ENCODE measurements around the gene MAP3K6. TPM values are rescaled to one million over a fixed set of nuclear protein-coding genes. Genes with fewer than 3 reads are reported as not detected.

MAP3K6 gene
- total RNA-seq, 2 donors from 2014 or later = 78.6 to 85.6 TPM

GRCh38 chr1:27325286-27325685, 41.5 kb downstream of the MAP3K6 start:
- Histone ChIP-seq H3K36me3 (peaks cover 17% of the 10 kb centered on the region), H3K27me3 (replicated peaks; ENCODE audit: insufficient read depth) (no peaks in the 10 kb centered on the region), H3K27ac (no peak overlapping the region), H3K9me3 (no peaks in the 10 kb centered on the region), H3K4me1 (ENCODE audit: control insufficient read depth in 1 of 2, low read depth in 2 of 2) (peaks cover 13 to 35% of the 10 kb centered on the region in 2 donors), H3K4me3 (no peak overlapping the region)
- DNase-seq (ENCODE audit: low spot score) = no peak
- no peak for TF ChIP-seq CTCF (IDR thresholded peaks at IDR 0.05)
- no peak for ATAC-seq (ENCODE audit: insufficient number of reproducible peaks, low FRiP score, low read depth)

GRCh38 chr1:27322569-27323240, 44.1 kb downstream of the MAP3K6 start:
- Histone ChIP-seq H3K27ac (peak overlapping the region; percentile 74 to 89), H3K36me3 (peaks cover 17% of the 10 kb centered on the region), H3K9me3 (no peaks in the 10 kb centered on the region), H3K27me3 (replicated peaks; ENCODE audit: insufficient read depth) (no peaks in the 10 kb centered on the region), H3K4me3 (peak overlapping the region; percentile 91), H3K4me1 (ENCODE audit: control insufficient read depth in 1 of 2, low read depth in 2 of 2) (peaks cover 13 to 35% of the 10 kb centered on the region in 2 donors)
- ATAC-seq (ENCODE audit: insufficient number of reproducible peaks, low FRiP score, low read depth) (no peak), DNase-seq (ENCODE audit: low spot score) (no peak)
- no peak for TF ChIP-seq CTCF (IDR thresholded peaks at IDR 0.05)

GRCh38 chr1:27321813-27322568, 44.8 kb downstream of the MAP3K6 start, which contains the start of gene TMEM222:
TSS of gene TMEM222 (plus strand) at chr1:27322163. CDS start at chr1:27322198, 35 bp downstream.
- Histone ChIP-seq H3K27me3 (replicated peaks; ENCODE audit: insufficient read depth) (no peaks in the 10 kb centered on the region), H3K9me3 (no peaks in the 10 kb centered on the region), H3K36me3 (peaks cover 16% of the 10 kb centered on the region), H3K4me1 (ENCODE audit: control insufficient read depth in 1 of 2, low read depth in 2 of 2) (peaks cover 13 to 34% of the 10 kb centered on the region in 2 donors), H3K4me3 (peak within 1 kb of the TSS; percentile 91), H3K27ac (peak within 1 kb of the TSS; percentile 74 to 89)
- ATAC-seq (ENCODE audit: insufficient number of reproducible peaks, low FRiP score, low read depth) (peak; percentile 95), DNase-seq (ENCODE audit: low spot score) (peak; percentile 90)
- TF ChIP-seq CTCF (IDR thresholded peaks at IDR 0.05) = no peak

- H3K27ac ChIP-seq = no peak overlapping the region
- TF ChIP-seq CTCF (IDR thresholded peaks at IDR 0.05) = no peak
- H3K4me1 ChIP-seq (ENCODE audit: control insufficient read depth in 1 of 2, low read depth in 2 of 2) = peaks cover 9 to 15% of the 10 kb centered on the region in 2 donors
- no peaks in the 10 kb centered on the region for H3K36me3 ChIP-seq
- H3K9me3 ChIP-seq = no peaks in the 10 kb centered on the region
- H3K4me3 ChIP-seq = no peak overlapping the region
- ATAC-seq (ENCODE audit: insufficient number of reproducible peaks, low FRiP score, low read depth) = no peak
- no peaks in the 10 kb centered on the region for H3K27me3 ChIP-seq (replicated peaks; ENCODE audit: insufficient read depth)
- DNase-seq (ENCODE audit: low spot score) = no peak
These were observed 48.2 kb downstream of the MAP3K6 start for GRCh38 chr1:27318596-27318995.

- no peak for DNase-seq (ENCODE audit: low spot score)
- Histone ChIP-seq H3K4me3 (no peak overlapping the region), H3K4me1 (ENCODE audit: control insufficient read depth in 1 of 2, low read depth in 2 of 2) (peaks cover 4 to 10% of the 10 kb centered on the region in 2 donors), H3K36me3 (no peaks in the 10 kb centered on the region), H3K9me3 (no peaks in the 10 kb centered on the region), H3K27ac (no peak overlapping the region), H3K27me3 (replicated peaks; ENCODE audit: insufficient read depth) (no peaks in the 10 kb centered on the region)
- no peak for TF ChIP-seq CTCF (IDR thresholded peaks at IDR 0.05)
- no peak for ATAC-seq (ENCODE audit: insufficient number of reproducible peaks, low FRiP score, low read depth)
These were observed 48.6 kb downstream of the MAP3K6 start for GRCh38 chr1:27318136-27318535.
